ENCODE results near the gene PALM3. TPM values are rescaled to one million over a fixed set of nuclear protein-coding genes. Genes with fewer than 3 reads are reported as not detected.

Gene PALM3
- total and polyA plus RNA-seq, 10 of the 15 experiments (the other 5 are each of a cell fraction or from before 2014, with no cell fraction given): 0.07 TPM; not detected in 9

- TF ChIP-seq, protein P1, sequence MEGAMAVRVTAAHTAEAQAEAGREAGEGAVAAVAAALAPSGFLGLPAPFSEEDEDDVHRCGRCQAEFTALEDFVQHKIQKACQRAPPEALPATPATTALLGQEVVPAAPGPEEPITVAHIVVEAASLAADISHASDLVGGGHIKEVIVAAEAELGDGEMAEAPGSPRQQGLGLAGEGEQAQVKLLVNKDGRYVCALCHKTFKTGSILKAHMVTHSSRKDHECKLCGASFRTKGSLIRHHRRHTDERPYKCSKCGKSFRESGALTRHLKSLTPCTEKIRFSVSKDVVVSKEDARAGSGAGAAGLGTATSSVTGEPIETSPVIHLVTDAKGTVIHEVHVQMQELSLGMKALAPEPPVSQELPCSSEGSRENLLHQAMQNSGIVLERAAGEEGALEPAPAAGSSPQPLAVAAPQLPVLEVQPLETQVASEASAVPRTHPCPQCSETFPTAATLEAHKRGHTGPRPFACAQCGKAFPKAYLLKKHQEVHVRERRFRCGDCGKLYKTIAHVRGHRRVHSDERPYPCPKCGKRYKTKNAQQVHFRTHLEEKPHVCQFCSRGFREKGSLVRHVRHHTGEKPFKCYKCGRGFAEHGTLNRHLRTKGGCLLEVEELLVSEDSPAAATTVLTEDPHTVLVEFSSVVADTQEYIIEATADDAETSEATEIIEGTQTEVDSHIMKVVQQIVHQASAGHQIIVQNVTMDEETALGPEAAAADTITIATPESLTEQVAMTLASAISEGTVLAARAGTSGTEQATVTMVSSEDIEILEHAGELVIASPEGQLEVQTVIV (IDR thresholded peaks at IDR 0.05; ENCODE audit: borderline replicate concordance, partially characterized antibody): no peak
- TF ChIP-seq SIN3A (IDR thresholded peaks at IDR 0.05; ENCODE audit: low read depth, low read length) (0 out of 2 replicates have a peak, but pooled peaks have one; percentile 1), ATF7 (IDR thresholded peaks at IDR 0.05; ENCODE audit: low read depth) (no peak), ZBTB4 (CRISPR knock-in tag; IDR thresholded peaks at IDR 0.05) (no peak), HCFC1 (IDR thresholded peaks at IDR 0.05; ENCODE audit: low read length) (no peak), LARP7 (IDR thresholded peaks at IDR 0.05) (peak; percentile 88), ETV6 (conservative IDR thresholded peaks at IDR 0.05 in 1 of 2, IDR thresholded peaks at IDR 0.05 in 1 of 2; ENCODE audit: borderline replicate concordance in 1 of 2, low read depth in 1 of 2) (no peak), KDM1A (IDR thresholded peaks at IDR 0.05; ENCODE audit: borderline replicate concordance) (no peak), TAF1 (IDR thresholded peaks at IDR 0.05; ENCODE audit: borderline replicate concordance, low read depth, low read length) (0 out of 2 replicates have a peak, but pooled peaks have one; percentile 17), RBBP5 (conservative IDR thresholded peaks at IDR 0.05) (no peak), TCF3 (IDR thresholded peaks at IDR 0.05; ENCODE audit: borderline replicate concordance, insufficient read depth, low read depth, low read length) (no peak), IKZF2 (IDR thresholded peaks at IDR 0.05) (peak; percentile 29 to 77; a peak in 2 of 4 replicates), CREM (IDR thresholded peaks at IDR 0.05; ENCODE audit: low read depth) (no peak), ZZZ3 (IDR thresholded peaks at IDR 0.05; ENCODE audit: control insufficient read depth, insufficient read length, low read depth) (no peak), RAD51 (IDR thresholded peaks at IDR 0.05) (no peak), SREBF2 (IDR thresholded peaks at IDR 0.05; ENCODE audit: low read length) (no peak), EZH2 (IDR thresholded peaks at IDR 0.05; ENCODE audit: borderline replicate concordance, control insufficient read depth, low read depth, low read length) (no peak)
- TF ChIP-seq, protein P2, sequence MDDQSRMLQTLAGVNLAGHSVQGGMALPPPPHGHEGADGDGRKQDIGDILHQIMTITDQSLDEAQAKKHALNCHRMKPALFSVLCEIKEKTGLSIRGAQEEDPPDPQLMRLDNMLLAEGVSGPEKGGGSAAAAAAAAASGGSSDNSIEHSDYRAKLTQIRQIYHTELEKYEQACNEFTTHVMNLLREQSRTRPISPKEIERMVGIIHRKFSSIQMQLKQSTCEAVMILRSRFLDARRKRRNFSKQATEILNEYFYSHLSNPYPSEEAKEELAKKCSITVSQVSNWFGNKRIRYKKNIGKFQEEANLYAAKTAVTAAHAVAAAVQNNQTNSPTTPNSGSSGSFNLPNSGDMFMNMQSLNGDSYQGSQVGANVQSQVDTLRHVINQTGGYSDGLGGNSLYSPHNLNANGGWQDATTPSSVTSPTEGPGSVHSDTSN (IDR thresholded peaks at IDR 0.05; ENCODE audit: insufficient replicate concordance, low read depth, low read length): peak; percentile 11
- TF ChIP-seq, protein P3, sequence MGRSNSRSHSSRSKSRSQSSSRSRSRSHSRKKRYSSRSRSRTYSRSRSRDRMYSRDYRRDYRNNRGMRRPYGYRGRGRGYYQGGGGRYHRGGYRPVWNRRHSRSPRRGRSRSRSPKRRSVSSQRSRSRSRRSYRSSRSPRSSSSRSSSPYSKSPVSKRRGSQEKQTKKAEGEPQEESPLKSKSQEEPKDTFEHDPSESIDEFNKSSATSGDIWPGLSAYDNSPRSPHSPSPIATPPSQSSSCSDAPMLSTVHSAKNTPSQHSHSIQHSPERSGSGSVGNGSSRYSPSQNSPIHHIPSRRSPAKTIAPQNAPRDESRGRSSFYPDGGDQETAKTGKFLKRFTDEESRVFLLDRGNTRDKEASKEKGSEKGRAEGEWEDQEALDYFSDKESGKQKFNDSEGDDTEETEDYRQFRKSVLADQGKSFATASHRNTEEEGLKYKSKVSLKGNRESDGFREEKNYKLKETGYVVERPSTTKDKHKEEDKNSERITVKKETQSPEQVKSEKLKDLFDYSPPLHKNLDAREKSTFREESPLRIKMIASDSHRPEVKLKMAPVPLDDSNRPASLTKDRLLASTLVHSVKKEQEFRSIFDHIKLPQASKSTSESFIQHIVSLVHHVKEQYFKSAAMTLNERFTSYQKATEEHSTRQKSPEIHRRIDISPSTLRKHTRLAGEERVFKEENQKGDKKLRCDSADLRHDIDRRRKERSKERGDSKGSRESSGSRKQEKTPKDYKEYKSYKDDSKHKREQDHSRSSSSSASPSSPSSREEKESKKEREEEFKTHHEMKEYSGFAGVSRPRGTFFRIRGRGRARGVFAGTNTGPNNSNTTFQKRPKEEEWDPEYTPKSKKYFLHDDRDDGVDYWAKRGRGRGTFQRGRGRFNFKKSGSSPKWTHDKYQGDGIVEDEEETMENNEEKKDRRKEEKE (IDR thresholded peaks at IDR 0.05): no peak
Measured at GRCh38 chr19:14081797-14082674, 20.2 kb upstream of the PALM3 start (continued).

Data from GM12878 (cell line).